Fibroblast of villous mesenchyme (primary cell): ENCODE measurements around the gene CS. TPM values are rescaled to one million over a fixed set of nuclear protein-coding genes. Genes with fewer than 3 reads are reported as not detected.

ENCODE experiments used
- DNase-seq: peaks from one replicate; pipeline ENCODE4 v3.0.0-alpha.2; 2010; ENCODE audit warnings: low read depth
- H3K4me3 ChIP-seq: 2 replicates; pipeline ENCODE4 v1.5.1; 2011; ENCODE audit warnings: low read depth, mild to moderate bottlenecking, low read length
- CTCF ChIP-seq: IDR thresholded peaks from 2 replicates; pipeline ENCODE4 v1.5.1; 2012; ENCODE audit warnings: low read depth, mild to moderate bottlenecking, low read length; ENCODE audit not compliant: insufficient read depth
- total RNA-seq: library from RNA; depleted of rRNA; stranded (reverse); fragments of >200 nt; gene quantifications from 2 replicates; pipeline ENCODE4 v1.2.3, GENCODE V29; 2012

The CS gene
- total RNA-seq, 1 donor, result 153 TPM

GRCh38 chr12:56224954-56225353, 75.2 kb downstream of the CS start:
- no peak for DNase-seq
- TF ChIP-seq CTCF, result no peak

GRCh38 chr12:56224102-56224701, 75.9 kb downstream of the CS start, which contains the start of gene NABP2:
TSS of gene NABP2 (plus strand) at chr12:56224342. CDS start at chr12:56224857, 515 bp downstream.
- H3K4me3 ChIP-seq, result peak within 1 kb of the TSS; percentile 70
- DNase-seq, result peak; percentile 98
- TF ChIP-seq CTCF, result peak; percentile 83

More at GRCh38 chr12:56224954-56225353, 75.2 kb downstream of the CS start:
- peak overlapping the region; percentile 70 for H3K4me3 ChIP-seq

GRCh38 chr12:56223571-56224101, 76.5 kb downstream of the CS start:
- peak overlapping the region; percentile 24 for H3K4me3 ChIP-seq
- TF ChIP-seq CTCF, result no peak
- no peak for DNase-seq

GRCh38 chr12:56222531-56222895, 77.6 kb downstream of the CS start:
- peak overlapping the region; percentile 88 for H3K4me3 ChIP-seq
- no peak for TF ChIP-seq CTCF
- DNase-seq, result no peak

- H3K4me3 ChIP-seq, result peak within 1 kb of the TSS; percentile 88
- peak; percentile 99 for DNase-seq
- TF ChIP-seq CTCF, result no peak
Measured at GRCh38 chr12:56221757-56222530, 78.2 kb downstream of the CS start, which contains the start of gene RNF41. TSS of gene RNF41 (minus strand) at chr12:56221922. CDS start at chr12:56214047, 7,875 bp downstream.

Other genes with a start within 250 kb of the CS start
- gene ERBB3, start 220.2 kb downstream of the CS start, total RNA-seq, result 0.32 and 1.7 TPM in 2 replicates
- 119 and 158 TPM in 2 replicates for gene PA2G4, start 195.8 kb downstream of the CS start, total RNA-seq
- gene RPL41, start 183.7 kb downstream of the CS start, total RNA-seq, result 1,700 and 3,242 TPM in 2 replicates
- gene ZC3H10, start 182.1 kb downstream of the CS start, total RNA-seq, result 3.9 and 4.3 TPM in 2 replicates
- 300 and 327 TPM in 2 replicates for gene ESYT1, start 172.1 kb downstream of the CS start, total RNA-seq
- gene MYL6B, start 147.7 kb downstream of the CS start, total RNA-seq, result 68.2 and 70.9 TPM in 2 replicates
- 2,015 and 2,412 TPM in 2 replicates for gene MYL6, start 142.0 kb downstream of the CS start, total RNA-seq
- 44.8 and 67.8 TPM in 2 replicates for gene SMARCC2, start 110.8 kb downstream of the CS start, total RNA-seq
- gene RNF41, start 78.4 kb downstream of the CS start, total RNA-seq, result 112 and 131 TPM in 2 replicates
- gene NABP2, start 76.0 kb downstream of the CS start, total RNA-seq, result 23.3 and 28.0 TPM in 2 replicates
- gene SLC39A5, start 70.3 kb downstream of the CS start, total RNA-seq, result not detected in 2 replicates
- 22.2 and 25.9 TPM in 2 replicates for gene ANKRD52, start 41.9 kb downstream of the CS start, total RNA-seq
- gene COQ10A, start 33.4 kb downstream of the CS start, total RNA-seq, result 9.0 and 12.5 TPM in 2 replicates
- 94.7 and 113 TPM in 2 replicates for gene CNPY2, start 15.7 kb upstream of the CS start, total RNA-seq
- gene PAN2, start 33.7 kb upstream of the CS start, total RNA-seq, result 13.0 and 14.8 TPM in 2 replicates
- gene IL23A, start 38.6 kb upstream of the CS start, total RNA-seq, result 0.32 TPM in 1 of 2 replicates, not detected in the other
- 232 and 296 TPM in 2 replicates for gene STAT2, start 59.8 kb upstream of the CS start, total RNA-seq
- gene APOF, start 62.5 kb upstream of the CS start, total RNA-seq, result not detected in 2 replicates
- 7.1 and 7.8 TPM in 2 replicates for gene TIMELESS, start 149.1 kb upstream of the CS start, total RNA-seq
- not detected in 2 replicates for gene MIP, start 154.3 kb upstream of the CS start, total RNA-seq
- gene SPRYD4, start 168.2 kb upstream of the CS start, total RNA-seq, result 2.3 and 3.0 TPM in 2 replicates
- under 0.01 TPM in 1 of 2 replicates, not detected in the other for gene GLS2, start 187.8 kb upstream of the CS start, total RNA-seq
- 21.9 and 32.8 TPM in 2 replicates for gene RBMS2, start 221.5 kb upstream of the CS start, total RNA-seq